HCT116 (cell line): ENCODE measurements around the gene CCDC187.

Experiments
- CTCF ChIP-seq, 3 experiments: fragments of 200-600 bp in 1 of 3; sonication (generic) in 1 of 3; IDR thresholded peaks in 2 of 3; conservative IDR thresholded peaks in 1 of 3; 2 replicates each; pipeline ENCODE4 v1.5.1; 2012 to 2017; ENCODE audit warnings: low read depth in 2 of 3, low read length in 2 of 3, antibody characterized with exemption in 1 of 3, borderline replicate concordance in 1 of 3, control low read depth in 1 of 3, mild to moderate bottlenecking in 1 of 3, mixed read lengths in 1 of 3, mixed run types in 1 of 3, moderate library complexity in 1 of 3; ENCODE audit not compliant: insufficient read depth in 1 of 3
- EZH2 ChIP-seq: fragments of 200-600 bp; sonication (generic); IDR thresholded peaks from 2 replicates; pipeline ENCODE4 v1.6.1; 2017; ENCODE audit warnings: antibody characterized with exemption, mixed run types
- POLR2AphosphoS5 ChIP-seq: IDR thresholded peaks from 2 replicates; pipeline ENCODE4 v1.6.1; 2011; ENCODE audit warnings: mild to moderate bottlenecking, low read depth, low read length, moderate library complexity
- ZNF274 ChIP-seq: fragments of 200-500 bp; sonication (Bioruptor generic); IDR thresholded peaks from 2 replicates; pipeline ENCODE4 v1.6.1; 2014; ENCODE audit warnings: mild to moderate bottlenecking, low read depth, low read length, inconsistent platforms

DNA sequence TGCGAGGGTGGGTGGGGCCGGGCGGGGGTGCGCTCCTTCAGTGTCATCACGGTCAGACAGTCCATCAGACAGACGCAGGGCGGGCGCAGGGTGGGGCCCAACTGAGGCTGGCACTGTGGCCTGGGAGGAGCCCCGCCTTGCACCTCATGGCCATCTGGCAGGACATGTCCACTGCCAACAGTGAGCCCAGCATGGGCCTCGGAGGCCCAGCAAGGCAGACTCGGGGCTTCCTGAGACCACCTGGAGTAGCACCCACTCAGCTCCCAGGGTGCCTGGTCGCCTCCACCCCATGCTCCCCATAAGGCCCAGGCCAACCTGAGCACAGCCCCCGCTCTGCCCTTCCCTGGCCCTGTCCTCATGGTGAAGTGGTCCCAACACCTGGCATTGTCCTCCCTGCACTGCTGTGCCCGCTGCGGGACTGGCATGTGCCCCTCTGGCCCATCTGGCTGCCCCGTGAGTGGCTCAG, 14.9 kb upstream of the CCDC187 start:
- TF ChIP-seq EZH2 = no peak
- TF ChIP-seq CTCF (IDR thresholded peaks at IDR 0.05 in 2 of 3, conservative IDR thresholded peaks at IDR 0.05 in 1 of 3; ENCODE audit: borderline replicate concordance in 1 of 3, insufficient read depth in 1 of 3, low read depth in 2 of 3, low read length in 2 of 3) = no peak
- TF ChIP-seq ZNF274 = no peak
- TF ChIP-seq POLR2AphosphoS5 = no peak
